IMR-90 (cell line): ENCODE measurements around the gene SRCIN1.

ENCODE experiments used
- BHLHE40 ChIP-seq: fragments of 150-350 bp; IDR thresholded peaks from 2 replicates; pipeline ENCODE4 v1.6.1; 2016; ENCODE audit warnings: mild to moderate bottlenecking, low read depth, low read length
- CEBPB ChIP-seq: IDR thresholded peaks from 2 replicates; pipeline ENCODE4 v1.6.1; 2012; ENCODE audit warnings: low read depth, low read length, improper control_type of control experiment
- CHD1 ChIP-seq: IDR thresholded peaks from 2 replicates; pipeline ENCODE4 v1.6.1; 2012; ENCODE audit warnings: low read depth, low read length, improper control_type of control experiment
- FOS ChIP-seq: fragments of 150-350 bp; IDR thresholded peaks from 2 replicates; pipeline ENCODE4 v1.6.1; 2016; ENCODE audit warnings: low read depth, low read length
- POLR2A ChIP-seq: IDR thresholded peaks from 2 replicates; pipeline ENCODE4 v1.6.1; 2012; ENCODE audit warnings: mild to moderate bottlenecking, low read depth, low read length
- RFX5 ChIP-seq: IDR thresholded peaks from 2 replicates; pipeline ENCODE4 v1.8.0; 2012; ENCODE audit warnings: low read depth, mild to moderate bottlenecking, low read length, moderate library complexity
- SMC3 ChIP-seq: fragments of 150-350 bp; IDR thresholded peaks from 2 replicates; pipeline ENCODE4 v1.6.1; 2016; ENCODE audit warnings: low read depth, mild to moderate bottlenecking, antibody characterized with exemption, low read length, moderate library complexity
- TF ChIP-seq, protein P1 (sequence below): fragments of 150-350 bp; IDR thresholded peaks from 2 replicates; pipeline ENCODE4 v1.6.1; 2017; ENCODE audit warnings: mild to moderate bottlenecking, antibody characterized with exemption, low read length, low read depth
- TF ChIP-seq, protein P2 (sequence below): conservative IDR thresholded peaks from 2 replicates; pipeline ENCODE4 v1.5.1; 2012; ENCODE audit warnings: mild to moderate bottlenecking, low read depth, low read length, improper control_type of control experiment

DNA sequence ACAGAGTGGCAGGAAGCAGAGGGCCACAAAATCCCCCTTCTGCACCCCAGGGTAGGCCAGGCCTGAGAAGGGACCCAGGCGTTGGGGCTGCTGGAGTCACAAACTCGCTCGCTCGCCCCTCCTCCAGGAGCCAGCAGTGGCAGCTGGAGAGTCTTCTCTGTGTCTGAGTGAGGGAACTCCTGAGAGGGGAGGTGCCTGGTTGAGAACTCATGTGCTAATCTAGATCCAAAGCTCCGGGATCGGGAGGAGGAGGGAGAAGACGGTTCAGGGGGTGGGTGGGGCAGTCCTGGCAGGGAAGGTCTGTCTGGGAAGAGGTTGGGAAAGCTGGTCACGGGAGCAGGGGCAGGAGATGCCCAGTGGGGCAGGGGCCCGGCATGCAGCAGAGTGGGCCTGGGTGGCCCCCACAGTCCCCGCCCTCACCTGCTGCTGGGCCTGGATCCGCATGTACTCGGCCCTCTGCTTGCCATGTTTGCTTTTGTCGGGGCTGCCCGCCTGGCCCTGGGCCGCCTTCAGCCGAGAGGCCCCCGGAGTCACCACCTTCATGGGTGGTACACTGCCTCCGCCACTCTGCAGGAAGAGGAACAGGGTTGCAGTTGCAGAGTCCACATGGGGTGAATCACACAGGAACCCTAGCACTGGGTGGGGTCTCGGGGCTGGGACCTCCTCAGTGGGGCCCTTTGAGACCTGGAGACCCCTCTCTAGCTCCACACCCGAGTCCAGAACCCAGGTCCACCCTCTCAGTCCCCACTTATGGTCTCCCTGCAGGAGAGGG lies 62.2 kb downstream of the SRCIN1 start:
- TF ChIP-seq, protein P1, sequence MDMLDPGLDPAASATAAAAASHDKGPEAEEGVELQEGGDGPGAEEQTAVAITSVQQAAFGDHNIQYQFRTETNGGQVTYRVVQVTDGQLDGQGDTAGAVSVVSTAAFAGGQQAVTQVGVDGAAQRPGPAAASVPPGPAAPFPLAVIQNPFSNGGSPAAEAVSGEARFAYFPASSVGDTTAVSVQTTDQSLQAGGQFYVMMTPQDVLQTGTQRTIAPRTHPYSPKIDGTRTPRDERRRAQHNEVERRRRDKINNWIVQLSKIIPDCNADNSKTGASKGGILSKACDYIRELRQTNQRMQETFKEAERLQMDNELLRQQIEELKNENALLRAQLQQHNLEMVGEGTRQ: no peak
- TF ChIP-seq CEBPB (no peak), CHD1 (no peak), RFX5 (no peak), POLR2A (no peak), FOS (no peak), SMC3 (no peak), BHLHE40 (no peak)
- TF ChIP-seq, protein P2, sequence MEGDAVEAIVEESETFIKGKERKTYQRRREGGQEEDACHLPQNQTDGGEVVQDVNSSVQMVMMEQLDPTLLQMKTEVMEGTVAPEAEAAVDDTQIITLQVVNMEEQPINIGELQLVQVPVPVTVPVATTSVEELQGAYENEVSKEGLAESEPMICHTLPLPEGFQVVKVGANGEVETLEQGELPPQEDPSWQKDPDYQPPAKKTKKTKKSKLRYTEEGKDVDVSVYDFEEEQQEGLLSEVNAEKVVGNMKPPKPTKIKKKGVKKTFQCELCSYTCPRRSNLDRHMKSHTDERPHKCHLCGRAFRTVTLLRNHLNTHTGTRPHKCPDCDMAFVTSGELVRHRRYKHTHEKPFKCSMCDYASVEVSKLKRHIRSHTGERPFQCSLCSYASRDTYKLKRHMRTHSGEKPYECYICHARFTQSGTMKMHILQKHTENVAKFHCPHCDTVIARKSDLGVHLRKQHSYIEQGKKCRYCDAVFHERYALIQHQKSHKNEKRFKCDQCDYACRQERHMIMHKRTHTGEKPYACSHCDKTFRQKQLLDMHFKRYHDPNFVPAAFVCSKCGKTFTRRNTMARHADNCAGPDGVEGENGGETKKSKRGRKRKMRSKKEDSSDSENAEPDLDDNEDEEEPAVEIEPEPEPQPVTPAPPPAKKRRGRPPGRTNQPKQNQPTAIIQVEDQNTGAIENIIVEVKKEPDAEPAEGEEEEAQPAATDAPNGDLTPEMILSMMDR: no peak
